Measurements from ENCODE around the gene TRIM69.

DNA sequence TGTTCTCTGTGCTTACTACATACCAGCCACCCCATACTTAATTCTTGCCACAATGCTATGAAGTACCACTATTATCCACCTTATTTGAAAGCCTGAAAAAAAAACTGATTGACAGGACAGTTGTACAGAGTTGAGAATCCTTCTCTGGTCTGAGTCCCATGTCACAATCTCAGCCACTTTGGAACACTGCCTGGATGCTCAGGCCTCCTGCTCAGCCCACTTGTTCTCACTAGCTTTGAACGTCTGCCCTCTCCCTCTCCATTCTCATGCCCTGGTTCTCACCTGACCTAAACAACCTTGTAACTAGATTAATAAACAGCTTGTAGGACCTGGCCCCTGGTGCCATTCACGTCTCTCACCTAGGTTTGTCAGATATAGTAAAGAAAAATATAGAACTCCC, 53.9 kb downstream of the TRIM69 start:
- TF ChIP-seq POLR2AphosphoS5 (IDR thresholded peaks at IDR 0.05) (no peak), MXI1 (conservative IDR thresholded peaks at IDR 0.05; ENCODE audit: poor library complexity, severe bottlenecking) (no peak), EZH2 (IDR thresholded peaks at IDR 0.05; ENCODE audit: borderline replicate concordance, insufficient read depth, low read length, poor library complexity, severe bottlenecking) (no peak), RAD21 (conservative IDR thresholded peaks at IDR 0.05) (no peak), EP300 (conservative IDR thresholded peaks at IDR 0.05; ENCODE audit: poor library complexity, severe bottlenecking) (no peak), SMC3 (conservative IDR thresholded peaks at IDR 0.05; ENCODE audit: poor library complexity) (no peak), TAF1 (IDR thresholded peaks at IDR 0.05; ENCODE audit: low read depth) (no peak)
- TF ChIP-seq, protein P1, sequence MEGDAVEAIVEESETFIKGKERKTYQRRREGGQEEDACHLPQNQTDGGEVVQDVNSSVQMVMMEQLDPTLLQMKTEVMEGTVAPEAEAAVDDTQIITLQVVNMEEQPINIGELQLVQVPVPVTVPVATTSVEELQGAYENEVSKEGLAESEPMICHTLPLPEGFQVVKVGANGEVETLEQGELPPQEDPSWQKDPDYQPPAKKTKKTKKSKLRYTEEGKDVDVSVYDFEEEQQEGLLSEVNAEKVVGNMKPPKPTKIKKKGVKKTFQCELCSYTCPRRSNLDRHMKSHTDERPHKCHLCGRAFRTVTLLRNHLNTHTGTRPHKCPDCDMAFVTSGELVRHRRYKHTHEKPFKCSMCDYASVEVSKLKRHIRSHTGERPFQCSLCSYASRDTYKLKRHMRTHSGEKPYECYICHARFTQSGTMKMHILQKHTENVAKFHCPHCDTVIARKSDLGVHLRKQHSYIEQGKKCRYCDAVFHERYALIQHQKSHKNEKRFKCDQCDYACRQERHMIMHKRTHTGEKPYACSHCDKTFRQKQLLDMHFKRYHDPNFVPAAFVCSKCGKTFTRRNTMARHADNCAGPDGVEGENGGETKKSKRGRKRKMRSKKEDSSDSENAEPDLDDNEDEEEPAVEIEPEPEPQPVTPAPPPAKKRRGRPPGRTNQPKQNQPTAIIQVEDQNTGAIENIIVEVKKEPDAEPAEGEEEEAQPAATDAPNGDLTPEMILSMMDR (IDR thresholded peaks at IDR 0.05; ENCODE audit: poor library complexity, severe bottlenecking) = no peak
